DMS153 treated with DMSO at 0.1 percent for 48 hours (cell line): Measurements from ENCODE around the gene TEX38.
A peak's percentile ranks its signal among the peaks of the same experiment; 100 is the strongest.
"Not testable (repeated sequence)": the region's sequence is repeated elsewhere in the genome, so short reads cannot be mapped to it uniquely, and the experiment has no call there.

Experiments used
- DNase-seq: peaks from one replicate; lab custom pipeline; 2025; ENCODE audit not compliant: unreplicated experiment; lab: John Stamatoyannopoulos, UW

The TEX38 gene

DNA sequence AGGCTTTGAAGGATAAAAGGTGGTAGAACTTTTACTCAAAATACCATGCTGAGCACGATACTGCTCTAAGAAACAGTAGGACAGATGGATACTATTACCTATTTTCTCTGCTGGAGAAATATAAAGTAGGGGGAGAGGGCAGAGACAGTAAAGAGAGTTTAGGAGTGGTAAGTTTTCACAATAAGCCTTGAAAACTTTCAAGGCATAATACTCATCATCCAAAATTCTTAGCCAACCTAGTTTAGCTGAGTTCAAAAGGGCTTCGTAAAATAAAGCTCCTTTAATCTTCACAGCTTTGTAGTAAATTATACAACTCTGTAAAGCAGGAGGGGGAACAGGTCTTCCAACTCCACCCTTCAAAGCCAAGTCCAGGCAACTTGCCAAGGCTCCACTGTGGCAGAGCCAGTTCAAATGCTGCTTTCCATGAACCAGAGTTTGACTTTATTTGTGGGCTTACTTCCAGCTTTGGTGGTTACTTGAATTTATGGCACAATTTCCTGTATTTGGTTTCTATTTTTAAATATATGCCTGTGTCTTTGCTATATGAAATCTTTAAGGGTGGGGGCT lies 15.5 kb downstream of the TEX38 start:
- DNase-seq, result peak; percentile 58

DNA sequence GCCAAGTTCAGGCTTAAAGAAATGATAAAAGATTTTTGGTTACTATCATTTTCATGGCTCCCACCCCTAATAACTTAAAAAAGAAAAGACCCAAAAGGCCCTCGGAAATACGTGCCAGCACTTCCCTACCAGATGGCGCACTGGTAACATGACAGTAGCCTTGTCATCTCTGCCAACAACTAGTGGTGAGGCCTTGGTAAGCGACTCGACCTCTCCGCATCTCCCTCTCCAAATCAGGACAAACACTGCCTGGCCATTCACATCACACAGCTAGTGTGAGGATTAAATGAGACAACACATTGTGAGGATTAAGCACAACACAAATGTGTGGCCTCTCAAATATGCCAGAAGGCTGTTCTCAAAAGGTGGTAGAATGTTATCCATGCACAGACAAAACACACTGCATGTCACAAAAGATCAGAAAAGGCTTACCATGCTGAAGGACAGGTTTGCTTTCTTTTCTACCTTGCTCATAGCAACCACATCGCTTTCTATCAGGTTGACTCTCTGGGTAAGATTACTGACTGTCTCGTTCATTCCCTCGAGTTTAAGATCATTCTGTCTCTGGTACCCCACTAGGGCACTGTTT lies 16.4 kb downstream of the TEX38 start:
- no peak for DNase-seq

DNA sequence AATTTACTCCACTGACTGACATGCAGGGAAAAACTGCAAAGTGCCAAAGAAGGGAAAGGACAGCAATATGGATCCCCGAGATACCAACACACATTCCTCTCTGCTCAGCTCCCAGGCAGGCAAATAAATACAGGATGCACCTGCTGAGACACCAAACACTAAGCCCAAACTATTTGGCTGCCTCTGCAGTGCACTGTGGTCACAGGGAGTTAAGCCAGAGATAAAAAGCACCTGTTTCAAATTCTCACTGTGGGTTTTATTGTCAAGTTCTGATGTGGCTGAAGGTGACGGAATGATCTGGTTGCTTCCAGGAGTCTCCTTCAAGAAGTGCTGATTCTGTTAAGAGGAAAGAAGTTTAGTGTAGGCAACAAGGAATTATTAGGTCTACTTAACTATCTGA lies 17.7 kb downstream of the TEX38 start:
- DNase-seq, result no peak

DNA sequence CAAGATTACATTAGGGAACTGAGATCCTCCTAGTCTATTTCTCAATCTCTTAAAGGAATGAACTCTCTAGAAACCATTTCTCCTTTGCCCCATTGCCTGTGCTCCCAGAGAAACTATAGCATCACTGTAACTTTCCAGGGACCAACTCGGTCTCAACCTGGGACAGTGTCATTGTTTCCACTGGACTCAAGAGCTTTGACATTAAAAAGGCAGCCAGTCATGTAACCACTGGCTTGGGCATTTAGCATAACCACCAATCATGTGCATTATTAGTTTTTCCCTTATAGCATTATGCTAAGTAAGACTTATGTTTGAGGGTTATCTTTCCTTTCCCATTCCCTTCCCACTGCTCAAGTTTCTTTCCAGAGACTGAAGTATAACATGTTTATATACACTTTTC lies 18.2 kb downstream of the TEX38 start:
- DNase-seq, result no peak

DNA sequence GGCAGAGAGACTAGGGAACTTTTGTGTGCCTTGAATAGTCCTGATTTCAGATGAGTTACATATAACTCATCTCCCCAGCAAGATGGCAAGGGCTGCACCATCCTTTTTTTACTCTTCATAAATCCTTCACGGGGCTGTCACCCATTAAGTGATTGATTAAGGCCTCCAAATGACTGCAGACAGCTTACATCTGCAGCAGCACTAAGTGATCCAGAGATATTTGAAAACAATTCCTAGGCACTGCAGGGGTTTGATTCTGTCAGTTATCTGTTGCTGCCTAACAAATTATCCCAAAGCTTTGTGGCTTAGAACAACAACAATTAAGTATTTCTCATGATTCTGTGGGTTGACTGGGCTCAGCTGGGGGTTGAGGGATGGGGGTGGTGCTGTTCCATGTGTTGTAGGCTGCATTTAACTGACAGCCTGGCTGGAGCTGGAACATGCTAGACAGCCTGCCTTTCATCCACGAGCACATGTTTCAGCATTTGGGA lies 19.3 kb downstream of the TEX38 start:
- no peak for DNase-seq

DNA sequence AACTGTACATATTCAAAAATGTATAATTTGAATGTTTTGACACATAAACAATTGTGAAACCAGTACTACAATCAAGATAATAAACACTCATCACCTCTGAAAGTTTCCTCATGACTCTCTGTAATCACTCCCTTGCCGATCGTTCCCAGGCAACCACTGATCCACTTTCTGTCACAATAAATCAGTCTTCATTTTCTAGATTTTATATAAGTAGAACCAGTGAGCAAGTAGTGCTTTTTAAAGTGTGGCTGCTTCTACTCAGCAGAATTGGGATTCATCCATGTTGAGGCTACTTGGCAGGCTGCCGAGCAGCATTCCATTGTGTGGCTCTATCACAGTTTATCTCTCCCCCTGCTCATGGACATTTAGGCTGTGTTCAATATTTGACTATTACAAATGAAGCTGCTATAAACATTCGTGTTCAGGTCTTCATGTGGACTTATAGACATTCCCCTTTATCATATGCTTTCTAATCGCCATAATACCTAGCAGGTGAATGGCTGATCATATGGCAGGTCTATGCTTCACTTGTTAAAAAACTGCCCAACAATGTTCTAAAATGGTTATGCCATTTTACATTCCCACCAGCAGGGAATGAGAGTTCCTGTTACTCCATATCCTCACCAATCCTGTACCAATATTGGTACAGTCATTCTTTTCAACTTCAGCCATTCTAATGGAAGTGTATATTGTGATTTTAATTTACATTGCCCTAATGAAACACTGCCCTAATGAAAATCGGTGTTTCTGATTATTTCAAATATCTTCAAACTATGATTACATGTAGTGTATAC lies 20.5 kb downstream of the TEX38 start:
- no peak for DNase-seq

DNA sequence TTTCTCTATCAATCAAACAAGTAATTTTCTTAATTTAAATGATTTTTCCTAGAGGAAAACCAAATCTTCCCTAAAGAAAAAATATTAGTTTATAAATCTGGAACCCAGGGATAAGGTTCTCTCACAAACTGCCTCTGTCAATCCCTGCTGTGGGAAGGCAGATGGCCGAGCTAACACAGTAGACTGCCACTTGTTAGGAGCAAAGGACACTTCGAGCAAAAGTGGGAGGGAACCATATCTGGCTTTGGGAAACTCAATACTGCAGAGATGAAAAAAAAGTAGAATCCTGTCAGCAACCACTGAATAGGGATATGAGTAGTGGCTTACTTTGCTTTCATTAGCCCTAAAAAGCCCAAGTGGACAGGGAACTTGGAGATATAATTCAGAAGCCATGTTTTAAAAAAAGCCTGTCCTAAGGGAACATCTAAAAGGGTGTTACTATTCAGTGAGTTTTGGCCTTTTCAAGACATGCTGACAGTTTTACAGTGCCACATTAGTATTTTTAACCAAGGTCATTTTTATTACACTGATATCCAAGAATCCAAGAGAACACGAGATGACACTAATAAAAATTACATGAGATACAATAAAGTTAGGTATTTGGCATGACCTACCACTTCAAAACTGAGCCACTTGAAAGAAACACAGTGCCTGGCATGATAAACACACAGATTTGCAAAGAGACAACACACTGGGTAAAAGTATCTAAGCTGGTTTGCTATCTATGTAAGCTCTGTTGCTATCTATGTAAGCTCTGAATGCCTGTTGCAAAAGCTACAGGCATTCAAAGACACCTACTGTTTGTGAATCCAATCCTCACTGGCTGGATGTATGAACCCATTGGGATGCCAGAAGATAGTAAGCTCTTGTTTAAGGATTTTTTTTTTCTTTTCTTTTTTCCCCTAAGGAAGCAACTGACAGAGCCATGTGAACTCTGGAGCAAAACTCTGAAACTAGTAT lies 21.4 kb downstream of the TEX38 start:
- no peak for DNase-seq

DNA sequence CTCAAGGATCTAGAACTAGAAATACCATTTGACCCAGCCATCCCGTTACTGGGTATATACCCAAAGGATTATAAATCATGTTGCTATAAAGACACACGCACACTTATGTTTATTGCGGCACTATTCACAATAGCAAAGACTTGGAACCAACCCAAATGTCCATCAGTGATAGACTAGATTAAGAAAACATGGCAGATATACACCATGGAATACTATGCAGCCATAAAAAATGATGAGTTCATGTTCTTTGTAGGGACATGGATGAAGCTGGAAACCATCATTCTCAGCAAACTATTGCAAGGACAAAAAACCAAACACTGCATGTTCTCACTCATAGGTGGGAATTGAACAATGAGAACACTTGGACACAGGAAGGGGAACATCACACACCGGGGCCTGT lies 23.0 kb downstream of the TEX38 start:
- not testable (repeated sequence) for DNase-seq

DNA sequence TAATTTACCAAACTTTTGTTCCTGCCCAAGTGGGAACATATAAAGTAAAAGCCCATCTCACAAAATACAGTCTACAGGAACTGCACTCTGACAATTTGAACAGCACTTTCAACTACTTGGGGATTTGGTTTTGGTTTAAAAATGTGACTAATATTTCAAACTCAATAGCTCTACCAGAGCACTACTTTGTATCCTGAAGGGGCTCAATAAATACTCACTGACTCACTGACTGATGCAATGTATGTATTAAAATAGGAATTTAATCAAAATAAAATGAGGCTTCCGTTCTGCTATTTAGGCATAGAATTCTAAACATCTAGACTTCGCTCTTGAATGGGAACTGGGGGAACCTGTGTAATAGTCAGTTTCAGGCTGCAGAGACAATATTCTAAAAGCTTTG lies 25.4 kb downstream of the TEX38 start:
- no peak for DNase-seq

DNA sequence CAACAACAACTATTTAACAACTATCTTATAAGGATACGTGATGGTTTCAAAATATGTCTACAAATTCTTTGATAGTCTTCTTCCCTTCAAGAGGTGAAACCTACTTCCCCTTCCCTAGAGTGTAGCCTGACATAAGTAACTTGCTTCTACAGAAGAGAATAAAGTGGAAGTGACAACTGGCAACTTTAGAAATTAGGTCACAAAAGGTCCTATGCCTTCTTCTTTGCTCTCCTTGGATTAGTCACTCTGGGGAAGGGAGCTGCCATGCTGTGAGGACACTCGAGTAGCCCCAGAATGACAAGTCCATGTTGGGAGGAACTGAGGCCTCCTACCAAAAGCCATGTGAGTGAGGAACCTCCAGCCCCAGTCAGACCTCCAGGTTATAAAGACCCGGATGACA lies 28.0 kb downstream of the TEX38 start:
- no peak for DNase-seq

DNA sequence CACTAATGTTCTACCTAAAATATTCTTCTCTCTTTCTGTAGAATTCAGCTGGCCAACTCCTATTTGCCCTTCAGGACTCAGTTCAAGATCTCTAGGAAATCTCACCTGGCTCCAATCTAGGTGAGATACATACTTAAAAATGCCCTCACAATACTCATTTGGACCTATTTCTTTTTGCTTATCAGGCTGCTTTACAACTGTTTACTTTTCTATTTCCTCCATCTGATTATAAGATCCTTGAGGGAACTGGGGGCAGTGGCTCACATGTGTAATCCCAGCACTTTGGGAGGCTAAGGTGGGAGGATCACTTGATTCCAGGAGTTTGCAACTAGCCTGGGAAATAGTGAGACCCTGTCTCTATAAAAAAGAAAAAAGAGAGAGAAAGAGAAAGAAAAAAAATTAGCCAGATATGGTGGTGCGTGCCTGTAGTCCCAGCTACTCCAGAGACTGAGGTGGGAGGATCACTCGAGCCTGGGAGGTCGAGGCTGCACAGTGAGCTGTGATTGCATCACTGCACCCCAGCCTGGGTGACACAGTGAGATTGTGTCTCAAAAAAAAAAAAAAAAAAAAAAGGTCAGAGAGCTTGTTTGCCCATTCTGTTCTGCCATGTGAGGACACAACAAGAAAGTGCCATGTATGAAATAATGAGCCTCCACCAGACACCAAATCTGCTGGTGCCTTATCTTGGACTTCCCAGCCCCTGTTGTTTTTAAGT lies 32.4 kb downstream of the TEX38 start:
- no peak for DNase-seq

DNA sequence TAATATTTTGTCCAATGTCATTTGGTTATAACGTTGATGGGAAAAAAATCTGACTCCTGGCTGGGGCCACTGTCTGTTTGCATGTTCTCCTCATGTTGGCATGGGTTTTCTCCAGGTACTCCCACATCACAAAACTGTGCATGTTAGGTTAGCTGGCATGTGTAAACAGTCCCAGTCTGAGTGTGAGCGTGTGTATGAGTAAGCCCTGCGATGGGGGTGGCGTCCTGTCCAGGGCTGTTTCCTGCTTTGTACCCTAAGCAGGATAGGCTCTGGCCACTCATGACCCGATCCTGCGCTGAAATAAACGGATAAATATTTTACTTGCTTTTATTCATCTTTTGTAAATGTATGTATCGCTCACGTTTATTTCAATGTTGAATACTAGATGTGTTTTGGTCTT lies 33.8 kb downstream of the TEX38 start:
- DNase-seq, result no peak

DNA sequence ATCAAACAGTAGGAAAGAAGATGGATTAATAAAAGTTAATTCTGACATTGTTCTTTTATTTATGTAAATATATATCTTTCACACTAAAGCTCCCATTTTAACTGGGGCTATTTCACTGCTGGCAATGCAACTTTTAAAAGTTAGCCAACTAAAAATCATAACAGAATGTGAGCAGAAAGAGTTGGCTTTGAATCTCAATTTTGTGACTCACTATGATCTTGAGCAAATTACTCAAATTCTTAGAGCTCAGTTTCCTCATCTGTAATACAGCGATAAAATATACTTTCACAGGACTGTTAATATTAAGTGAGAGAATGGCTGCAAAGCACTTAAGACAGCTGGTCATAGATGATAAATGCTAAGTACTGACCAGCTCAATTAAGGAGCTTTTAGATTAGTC lies 36.5 kb downstream of the TEX38 start:
- DNase-seq, result no peak

DNA sequence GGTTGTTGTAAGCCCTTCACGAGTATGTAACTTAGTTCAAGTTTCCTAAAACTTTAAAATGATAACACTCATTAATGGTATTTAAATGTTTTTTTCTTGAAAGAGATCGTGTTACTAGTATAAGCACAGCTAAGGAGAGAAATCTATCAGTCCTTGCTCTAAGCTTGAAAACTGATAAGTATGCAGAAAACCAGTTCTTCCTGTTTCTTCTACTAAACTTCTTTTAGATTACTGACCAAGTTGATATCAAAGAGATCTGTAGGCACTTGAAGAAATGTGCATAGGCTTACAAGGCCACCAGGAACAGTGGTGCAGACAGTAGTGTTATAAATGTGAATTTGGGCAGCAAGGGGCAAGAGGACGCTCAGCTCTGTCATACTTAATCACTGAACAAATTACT lies 43.3 kb downstream of the TEX38 start:
- DNase-seq, result no peak

DNA sequence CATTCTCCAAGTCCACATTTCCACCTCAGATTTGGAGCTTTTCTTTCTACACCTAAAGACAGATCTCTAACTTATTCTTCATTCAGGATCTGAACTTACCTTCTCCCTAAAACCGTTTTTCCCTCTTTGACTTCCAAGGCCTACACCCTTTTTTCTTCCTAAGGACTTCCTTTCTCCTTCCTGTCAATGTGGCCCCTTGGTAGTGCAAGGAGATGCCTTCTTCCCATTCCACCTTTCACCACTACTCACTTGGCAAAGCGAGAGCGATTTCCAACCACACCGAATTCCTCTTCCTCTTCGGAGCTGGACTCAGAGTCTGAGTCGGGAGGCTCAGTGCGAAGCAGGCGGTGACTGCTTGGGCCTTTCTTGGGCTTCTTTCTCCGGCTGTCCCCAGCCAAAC lies 46.0 kb downstream of the TEX38 start:
- DNase-seq, result no peak

DNA sequence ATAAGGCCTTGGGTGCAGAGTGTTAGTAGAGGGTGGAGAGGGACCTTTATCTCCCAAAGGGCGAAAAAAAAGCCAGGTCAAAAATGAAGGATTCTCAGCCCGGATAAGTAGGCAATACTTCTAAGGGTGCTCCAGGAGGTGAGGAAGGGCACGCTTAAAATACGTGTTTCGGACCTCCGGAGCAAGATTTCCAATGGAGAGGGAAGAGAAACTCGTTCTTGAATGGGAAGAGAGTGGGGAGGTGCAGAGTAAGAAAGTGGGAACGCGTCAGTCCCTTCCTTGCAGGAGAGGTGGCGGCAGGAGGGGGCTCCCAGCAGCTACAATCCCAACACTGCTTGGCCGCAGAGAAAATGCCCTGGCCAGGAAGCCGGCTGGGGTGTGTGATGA lies 46.7 kb downstream of the TEX38 start:
- no peak for DNase-seq

DNA sequence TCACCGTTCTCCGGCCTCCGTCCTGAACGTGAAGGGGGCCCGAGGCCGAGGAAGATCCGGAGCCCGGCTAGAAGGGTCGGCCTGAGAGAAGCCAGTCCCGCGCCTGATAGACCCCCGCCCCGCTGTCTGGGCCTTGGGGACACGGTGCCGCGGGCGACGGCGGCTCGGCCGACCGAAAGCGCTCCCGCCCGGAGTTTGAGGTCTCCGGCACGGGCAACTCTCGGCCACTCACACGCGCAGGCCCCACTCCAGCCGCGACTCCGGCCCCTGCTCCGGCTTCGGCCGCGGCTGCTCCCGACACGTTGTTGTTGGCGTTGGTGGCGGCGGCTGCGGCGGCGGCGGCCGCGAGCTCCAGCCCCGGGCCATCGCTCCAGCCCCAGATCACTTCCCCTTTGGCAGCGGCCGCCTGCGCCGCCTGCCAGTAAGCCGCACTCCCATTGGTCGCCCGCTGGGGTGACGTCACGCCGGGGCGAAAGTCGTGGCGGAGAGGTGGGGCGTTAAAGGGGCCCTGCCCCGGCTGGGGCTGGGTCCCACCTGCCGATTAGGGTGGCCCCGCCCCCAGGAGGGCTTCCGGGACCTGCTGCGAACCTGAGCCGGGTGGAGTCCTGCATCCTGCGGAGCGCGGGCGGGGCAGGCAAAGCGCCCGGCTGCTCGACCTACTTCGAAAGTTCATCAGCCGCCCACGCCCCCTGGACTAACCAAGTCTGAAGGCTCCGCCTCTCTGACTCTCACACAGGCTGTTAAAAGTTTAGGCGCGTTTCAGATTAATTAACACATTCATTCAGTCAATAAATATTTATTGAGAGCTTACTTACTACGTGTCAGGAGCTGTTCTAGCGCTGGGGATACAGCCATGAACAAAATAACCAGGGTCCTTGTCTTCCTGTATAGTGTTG lies 47.3 kb downstream of the TEX38 start, which contains the start of gene EFCAB14:
EFCAB14 (minus strand) TSS at position 388 of the 896 bp plus-strand sequence. CDS start 1,027 bp downstream, outside the sequence.
- DNase-seq, result peak; percentile 99

DNA sequence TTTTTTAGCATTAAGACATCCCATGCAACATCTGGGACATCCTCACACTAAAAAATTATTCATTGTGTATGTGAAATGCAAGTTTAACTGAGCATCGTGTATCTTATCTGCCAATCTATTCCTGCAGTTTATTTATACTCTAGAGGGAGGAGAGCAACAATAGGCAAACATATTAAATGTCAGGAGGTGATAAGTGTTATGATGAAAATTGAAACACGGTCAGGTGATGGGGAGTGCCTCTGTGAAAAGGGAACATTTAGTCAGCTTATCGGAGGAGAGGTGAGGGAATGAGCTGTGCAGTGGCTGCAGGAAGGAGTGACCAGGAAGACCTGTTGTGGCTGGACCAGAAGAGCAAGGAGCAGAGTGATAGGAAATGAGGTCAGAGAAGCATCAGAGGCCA lies 48.0 kb downstream of the TEX38 start:
- DNase-seq, result peak; percentile 72

DNA sequence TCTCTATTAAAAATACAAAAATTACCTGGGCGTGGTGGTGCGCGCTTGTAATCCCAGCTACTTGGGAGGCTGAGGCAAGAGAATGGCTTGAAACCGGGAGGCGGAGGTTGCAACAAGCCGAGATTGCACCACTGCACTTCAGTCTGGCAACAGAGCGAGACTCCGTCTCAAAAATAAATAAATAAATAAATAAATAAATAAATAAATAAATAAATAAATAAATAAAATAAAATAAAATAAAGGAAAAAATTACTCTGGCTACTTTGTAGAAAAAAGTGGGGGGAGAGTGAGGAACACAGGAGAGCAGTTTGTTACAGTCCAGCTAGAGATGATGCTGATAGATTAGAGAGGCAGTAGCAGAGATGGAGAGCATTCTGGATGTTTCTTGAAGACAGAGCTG lies 48.7 kb downstream of the TEX38 start:
- not testable (repeated sequence) for DNase-seq
